GM11168 (cell line): ENCODE results near the gene LIPE.

Experiments
- in situ Hi-C: fragments of 300-500 bp; cut with MboI; formaldehyde crosslinking; loops from one replicate; pipeline ENCODE4 v1.12.0; 2022; ENCODE audit warnings: low sequenced_read_pairs; ENCODE audit not compliant: unreplicated experiment

The LIPE gene

DNA sequence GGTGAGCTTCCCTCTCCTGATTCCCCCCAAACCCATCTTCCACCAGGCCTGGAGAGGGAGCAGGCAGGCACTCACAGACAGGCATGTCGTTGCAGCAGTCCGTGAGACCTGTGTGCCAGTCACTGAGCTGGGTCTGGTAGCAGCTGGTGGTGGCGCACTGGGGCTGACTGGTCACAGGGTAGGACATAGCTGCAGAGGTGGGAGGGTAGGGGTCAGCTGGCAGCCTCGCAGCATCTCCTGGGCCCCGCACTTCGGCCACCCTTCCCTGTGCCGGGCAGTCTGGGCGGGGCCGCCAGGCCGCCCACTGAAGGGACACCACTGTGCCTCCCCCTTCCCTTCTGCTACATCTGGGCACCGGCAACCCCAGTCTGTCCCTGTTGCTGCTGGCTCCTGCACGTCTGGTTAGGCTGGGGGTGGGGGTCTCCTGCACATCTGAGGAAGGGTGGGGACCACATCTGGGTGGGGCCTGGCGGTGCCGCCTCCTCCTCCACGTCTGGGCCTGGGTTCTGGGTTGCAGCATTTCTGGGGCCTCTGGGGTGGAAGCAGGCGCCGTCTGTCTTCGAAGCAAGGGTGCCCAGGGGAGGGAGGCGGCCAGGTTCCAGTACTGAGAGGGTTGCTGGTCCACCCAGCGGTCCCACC lies 38.2 kb downstream of the LIPE start:
- in situ Hi-C loops, result no loop called here

DNA sequence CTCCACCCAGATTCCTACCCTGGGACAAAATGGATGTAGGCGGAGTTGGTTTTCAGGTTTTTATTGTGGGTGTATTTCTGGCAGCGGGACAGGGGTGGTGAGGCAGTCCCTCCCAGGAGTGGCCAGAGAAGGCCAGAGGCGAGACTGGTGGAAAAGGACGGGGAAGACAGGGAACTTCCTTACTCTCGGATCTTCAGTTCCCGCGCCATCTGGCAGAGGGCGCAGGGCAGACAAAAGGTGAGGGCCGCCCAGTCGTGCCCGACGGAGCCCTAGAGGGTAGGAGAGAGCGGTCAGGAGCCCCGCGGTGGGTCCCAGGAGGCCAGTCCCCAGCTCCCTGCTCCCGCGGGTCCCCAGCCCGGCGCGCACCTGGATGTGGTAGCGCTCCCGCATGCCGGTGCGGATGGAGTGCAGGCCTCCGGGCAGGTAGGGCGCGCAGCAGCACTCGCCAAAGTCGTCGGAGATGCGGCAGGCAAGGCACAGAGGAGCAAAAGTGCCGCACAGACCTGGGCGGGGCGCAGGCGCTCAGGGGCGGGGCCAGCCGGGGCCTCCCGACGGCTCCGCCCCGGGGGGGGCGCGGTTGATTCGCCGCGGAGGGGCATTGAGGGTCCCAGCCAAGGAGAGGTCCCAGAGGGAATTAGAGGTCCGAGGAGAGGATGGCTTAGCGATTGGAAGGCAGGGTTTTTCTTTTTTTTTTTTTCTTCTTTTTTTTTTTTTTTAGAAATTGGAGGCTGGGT lies 40.0 kb downstream of the LIPE start:
- in situ Hi-C loops, result no loop called here

DNA sequence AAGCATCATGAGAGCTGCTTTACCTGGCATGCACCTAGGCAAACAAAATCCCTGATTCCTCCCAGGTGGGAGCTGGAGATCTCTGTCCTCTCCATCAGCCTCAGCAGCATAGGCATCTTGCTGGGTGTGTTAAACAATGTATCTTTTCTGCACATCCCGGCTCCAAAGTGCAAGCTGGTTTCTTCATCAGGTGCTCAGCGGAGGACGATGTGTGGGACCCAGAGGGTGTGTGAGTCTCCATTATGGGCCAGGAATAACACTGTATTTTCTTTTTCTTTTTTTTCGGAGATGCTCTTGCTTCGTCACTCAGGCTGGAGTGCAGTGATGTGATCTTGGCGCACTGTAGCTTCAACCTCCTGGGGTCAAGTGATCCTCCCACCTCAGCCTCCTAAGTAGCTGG lies 47.0 kb downstream of the LIPE start:
- in situ Hi-C loops, result no loop called here

DNA sequence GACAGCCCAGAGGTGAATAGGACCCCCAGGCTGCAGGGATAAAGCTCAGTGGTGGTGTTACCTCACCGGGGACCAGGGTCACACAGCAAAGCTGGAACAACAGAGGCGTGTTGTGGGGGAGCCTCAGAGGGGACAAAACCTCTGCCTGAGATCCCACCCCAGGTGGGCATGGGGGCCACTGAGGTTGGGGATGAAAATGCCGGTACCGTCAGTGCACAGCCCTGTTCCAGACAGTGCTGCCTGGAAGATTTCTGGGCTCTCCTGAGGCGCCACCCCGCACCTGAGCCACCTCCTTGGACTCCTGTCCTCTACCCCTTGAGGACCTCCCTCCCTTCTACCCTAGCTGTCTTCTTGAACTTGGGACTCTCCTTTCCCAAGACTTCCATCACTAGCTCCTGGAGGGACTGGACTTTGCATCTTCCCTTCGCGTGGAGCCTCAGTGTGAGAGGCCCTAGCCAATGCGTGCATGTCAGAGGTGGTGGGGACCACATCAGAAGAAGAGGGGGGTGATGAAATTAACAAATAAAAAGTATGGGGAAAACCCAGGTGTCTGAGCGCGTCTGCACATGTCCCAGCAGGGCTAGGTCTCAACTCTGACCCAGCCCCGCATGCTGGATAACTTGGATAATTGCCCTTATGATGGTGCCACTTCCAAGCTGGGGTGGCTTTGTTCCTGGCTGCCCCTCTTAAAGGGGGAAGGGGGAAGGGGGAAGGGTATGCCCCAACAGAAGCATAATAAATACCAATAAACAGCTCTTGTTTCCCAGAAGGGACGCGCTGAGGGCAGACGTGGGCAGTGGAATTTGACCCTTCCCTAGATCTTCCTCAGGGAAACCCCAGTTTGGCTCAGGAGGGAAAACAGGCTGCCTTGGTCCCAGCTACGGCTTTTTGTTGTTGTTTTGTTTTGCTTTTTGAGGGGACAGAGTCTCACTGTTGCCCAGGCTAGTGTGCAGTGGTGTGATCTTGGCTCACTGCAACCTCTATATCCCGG lies 48.7 kb downstream of the LIPE start:
- in situ Hi-C loops, result no loop called here

DNA sequence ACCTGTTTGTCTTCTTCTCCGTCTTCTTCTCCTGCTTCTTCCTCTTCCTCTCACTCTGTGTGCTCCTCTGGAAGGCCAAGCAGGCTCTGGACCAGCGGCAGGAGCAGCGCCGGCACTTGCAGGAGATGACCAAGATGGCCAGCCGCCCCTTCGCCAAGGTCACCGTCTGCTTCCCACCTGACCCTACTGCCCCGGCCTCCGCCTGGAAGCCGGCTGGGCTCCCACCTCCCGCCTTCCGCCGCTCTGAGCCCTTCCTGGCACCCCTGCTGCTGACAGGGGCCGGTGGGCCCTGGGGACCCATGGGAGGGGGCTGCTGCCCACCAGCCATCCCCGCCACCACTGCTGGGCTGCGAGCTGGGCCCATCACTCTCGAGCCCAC lies 51.0 kb downstream of the LIPE start:
- in situ Hi-C loops, result no loop called here

DNA sequence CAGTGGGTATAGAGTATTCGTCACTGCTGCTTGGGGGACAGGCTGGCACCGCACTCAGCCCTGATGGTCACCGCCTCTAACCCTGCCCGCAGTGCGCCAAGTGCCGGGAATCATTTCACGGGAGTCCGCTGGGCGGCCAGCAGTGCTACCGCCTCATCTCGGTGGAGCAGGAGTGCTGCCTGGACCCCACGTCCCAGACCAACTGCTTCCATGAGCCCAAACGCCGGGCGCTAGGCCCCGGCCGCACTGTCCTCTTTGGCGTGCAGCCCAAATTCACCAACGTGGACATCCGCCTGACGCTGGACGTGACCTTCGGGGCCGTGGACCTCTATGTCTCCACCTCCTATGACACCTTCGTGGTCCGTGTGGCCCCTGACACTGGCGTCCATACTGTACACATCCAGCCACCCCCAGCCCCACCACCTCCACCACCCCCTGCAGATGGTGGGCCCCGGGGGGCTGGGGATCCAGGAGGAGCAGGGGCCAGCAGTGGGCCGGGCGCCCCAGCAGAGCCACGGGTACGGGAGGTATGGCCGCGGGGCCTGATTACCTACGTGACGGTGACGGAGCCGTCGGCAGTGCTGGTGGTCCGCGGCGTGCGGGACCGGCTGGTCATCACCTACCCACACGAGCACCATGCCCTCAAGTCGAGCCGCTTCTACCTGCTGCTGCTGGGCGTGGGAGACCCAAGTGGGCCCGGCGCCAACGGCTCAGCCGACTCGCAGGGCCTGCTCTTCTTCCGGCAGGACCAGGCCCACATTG lies 51.6 kb downstream of the LIPE start:
- in situ Hi-C loops, result no loop called here

DNA sequence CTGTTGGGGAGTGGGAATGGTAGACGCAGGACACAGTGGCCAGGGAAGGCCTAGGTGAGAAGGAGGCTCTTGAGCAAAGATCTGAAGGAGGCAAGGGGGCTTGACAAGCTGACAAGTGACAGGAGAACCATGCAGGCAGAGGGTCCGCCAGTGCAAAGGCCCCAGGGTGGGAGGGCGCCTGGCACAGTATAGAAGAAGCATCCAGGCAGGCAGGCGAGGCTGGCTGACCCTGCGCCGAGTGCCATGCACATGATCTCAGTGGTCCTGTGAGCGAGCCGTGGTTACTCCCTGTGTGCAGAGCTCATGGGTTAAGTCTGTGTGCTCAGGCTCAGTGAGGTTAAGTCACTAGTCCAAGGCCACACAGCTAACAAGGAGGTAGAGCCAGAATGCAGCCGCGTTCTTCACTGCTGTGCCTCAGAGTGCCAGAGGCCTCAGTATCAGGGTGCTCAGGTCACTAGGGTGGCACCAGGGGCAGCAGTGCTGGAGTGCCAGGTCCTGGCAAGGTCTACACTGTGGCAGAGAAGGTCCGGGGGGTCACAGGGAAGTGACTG lies 52.3 kb downstream of the LIPE start:
- in situ Hi-C loops, result no loop called here

DNA sequence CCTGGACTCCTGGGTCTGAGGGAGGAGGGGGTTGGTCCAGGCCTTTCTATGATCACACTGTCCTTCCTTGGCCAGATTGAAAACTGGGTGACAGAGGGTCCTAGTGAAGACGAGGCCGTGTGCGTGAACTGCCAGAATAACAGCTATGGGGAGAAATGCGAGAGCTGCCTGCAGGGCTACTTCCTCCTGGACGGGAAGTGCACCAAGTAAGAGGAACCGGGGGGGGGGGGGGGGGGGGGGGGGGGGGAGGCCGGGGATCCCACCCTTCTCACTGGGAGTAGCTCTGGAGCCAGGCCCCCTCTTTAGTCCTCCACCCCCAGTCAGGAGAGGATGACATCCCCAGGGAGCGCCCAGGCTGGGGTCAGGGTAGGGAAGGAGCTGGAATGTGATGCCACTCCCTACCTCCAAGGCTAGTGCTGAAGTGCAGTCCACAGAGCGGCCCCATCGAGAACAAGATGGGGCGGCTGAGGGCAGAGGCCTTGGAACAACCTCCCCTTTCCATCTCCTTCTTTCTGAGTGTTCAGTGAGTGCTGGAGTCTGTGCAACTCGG lies 56.5 kb downstream of the LIPE start:
- in situ Hi-C loops, result no loop called here

DNA sequence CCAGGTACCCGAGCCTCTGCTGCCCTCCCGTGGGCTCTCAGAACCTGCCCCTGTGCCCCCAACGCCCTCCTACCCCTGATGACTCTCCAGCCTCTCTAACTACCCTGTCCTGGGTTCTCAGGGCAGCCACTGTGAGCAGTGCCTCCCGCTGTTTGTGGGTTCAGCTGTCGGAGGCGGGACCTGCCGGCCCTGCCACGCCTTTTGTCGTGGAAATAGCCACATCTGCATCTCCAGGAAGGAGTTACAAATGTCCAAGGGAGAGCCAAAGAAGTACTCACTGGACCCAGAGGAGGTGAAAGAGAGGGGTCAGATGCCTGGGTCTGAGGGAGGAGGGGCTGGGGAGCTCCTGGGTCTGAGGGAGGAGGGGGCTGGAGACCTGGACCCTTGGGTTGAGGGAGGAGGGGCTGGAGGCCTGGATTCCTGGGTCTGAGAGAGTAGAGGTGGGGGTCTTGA lies 57.1 kb downstream of the LIPE start:
- in situ Hi-C loops, result no loop called here

DNA sequence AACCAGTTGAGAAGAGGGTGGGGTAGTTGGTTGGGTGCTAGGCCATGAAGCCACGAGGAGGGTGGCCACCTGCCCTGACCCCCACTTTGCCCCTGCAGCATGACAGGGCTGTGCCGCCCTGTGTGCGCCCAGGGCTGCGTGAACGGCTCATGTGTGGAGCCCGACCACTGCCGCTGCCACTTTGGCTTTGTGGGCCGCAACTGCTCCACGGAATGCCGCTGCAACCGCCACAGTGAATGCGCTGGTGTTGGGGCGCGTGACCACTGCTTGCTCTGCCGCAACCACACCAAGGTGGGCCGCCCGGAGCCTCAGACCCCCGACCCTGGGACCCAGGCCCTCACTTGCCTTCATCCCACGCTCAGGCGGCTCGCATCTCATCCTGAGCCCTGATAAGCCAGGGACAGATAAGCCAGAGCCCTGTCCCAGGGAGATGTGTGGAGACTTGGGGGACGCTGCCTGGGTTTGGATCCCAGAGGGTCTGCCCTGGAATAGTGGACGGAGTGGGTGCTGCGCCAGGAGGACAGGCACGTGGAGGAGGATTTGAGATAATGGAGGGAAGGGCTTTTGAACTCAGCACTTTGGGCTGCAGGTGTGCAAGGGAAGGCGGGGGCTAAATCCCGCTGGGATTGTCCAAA lies 57.6 kb downstream of the LIPE start:
- in situ Hi-C loops, result no loop called here

DNA sequence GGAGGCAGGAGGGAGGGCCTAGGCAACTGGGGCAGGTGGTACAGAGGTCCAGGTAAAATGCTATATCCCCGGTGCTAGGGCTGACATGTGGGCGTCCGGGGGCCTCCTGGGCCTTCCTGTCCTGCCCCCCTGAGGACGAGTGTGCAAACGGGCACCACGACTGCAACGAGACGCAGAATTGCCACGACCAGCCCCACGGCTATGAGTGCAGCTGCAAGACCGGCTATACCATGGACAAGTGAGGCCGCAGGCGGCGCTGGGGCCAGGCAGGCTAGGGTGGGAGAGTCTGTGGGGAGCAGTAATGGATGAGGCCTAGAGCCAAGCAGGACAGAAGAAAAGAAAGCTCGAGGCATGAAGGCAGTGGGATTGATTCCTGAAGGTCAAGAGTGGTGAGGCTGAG lies 58.4 kb downstream of the LIPE start:
- in situ Hi-C loops, result no loop called here

DNA sequence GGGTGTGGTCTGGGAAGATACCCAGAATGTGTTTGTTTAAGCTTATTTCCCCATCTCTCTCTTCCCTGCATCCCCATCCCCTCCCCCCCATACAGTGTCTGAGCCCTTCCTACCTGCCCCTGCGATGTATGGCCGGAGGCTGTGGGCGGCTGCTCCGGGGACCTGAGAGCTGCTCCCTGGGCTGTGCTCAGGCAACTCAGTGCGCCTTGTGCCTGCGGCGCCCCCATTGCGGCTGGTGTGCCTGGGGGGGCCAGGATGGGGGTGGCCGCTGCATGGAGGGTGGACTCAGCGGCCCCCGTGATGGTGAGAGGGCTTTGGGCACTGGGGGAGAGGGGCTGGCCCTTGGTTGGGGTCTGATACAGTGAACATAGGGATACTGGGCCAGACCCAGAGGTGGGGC lies 58.8 kb downstream of the LIPE start:
- in situ Hi-C loops, result no loop called here

DNA sequence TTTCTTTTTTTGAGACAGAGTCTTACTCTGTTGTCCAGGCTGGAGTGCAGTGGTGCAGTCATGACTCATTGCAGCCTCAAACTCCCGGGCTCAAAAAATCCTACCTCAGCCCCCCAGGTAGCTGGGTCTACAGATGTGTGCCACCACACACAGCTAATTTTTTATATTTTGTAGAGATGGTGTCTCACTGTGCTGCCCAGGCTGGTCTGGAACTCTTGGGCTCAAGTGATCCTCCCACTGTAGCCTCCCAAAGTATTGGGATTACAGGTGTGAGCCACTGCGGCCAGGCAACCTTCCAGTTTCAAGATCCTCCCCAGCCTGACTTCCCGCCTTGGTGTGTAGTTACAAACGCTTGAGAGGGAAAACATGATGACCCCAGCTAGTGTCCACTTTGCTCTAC lies 59.3 kb downstream of the LIPE start:
- in situ Hi-C loops, result no loop called here

DNA sequence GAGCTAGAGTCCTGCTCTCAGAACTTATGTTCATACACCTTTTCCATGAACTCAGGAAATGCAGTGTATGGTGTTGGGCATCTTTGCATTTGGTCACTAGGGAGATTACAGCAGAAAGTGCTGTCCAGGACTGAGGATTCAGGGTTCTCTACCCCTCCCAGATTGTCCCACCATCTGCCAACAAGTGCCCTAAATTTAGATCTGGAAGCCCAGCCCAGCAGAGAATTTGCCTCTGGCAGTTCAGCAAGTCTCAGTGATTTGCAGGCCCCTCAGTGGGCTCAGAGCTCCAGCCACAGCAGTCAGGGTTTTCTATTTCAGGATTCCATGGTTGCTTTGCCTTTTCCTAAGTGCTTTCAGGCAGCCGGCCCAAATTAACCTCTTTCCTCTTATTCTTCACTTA lies 60.5 kb downstream of the LIPE start:
- in situ Hi-C loops, result no loop called here

DNA sequence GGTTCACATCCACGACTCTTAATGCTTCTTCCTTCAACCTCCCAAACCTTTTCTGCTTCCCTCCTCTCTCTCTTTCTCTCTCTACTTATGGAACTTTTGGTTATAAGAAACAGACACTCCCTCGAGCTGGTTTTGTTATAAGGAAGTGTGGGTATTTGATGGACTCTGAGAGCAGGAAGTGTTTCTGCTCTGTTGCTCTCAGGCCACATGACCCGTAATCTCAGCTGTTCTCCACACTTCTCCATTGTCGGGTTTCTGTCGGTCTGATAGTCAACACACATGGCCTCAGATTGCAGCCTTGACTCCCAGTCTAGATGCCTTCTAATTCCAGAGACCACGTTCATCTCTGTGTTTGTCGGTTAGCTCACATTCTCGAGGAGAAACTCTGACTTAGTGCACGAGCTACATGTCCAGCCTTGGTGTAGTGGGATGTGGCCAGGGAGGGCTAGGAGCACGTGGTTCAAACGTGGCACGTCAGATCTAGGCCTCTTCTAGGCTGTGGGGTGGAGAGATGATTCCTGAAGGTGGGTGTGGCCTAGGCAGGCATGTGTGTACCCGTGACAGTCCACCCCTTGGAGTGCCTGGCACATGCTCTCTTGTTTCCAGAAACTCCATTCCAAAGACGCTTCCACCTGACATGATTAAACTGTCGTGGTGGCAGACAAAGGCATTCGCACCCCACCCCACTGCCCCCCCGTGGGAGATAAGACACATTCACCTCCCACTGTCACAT lies 63.4 kb downstream of the LIPE start:
- in situ Hi-C loops, result no loop called here

DNA sequence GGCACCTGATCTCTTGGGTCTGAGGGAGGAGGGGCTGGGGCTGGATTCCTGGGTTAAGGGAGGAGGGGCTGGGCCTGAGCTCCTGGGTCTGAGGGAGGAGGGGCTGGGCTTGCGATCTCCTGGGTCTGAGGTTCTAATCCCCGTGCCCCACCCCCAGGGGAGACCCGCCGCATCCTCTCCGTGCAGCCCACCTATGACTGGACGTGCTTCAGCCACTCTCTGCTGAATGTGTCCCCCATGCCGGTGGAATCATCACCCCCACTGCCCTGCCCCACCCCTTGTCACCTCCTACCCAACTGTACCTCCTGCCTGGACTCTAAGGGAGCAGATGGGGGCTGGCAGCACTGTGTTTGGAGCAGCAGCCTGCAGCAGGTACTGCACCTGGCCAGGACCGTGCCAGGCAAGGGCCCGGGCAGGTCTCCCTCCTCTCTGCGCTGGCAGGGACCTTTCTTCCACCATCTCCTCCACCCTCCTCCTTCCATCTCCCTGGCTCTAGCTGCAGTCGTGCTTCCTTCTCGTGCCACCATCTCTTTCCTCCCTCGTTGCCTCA lies 64.2 kb downstream of the LIPE start:
- in situ Hi-C loops, result no loop called here

DNA sequence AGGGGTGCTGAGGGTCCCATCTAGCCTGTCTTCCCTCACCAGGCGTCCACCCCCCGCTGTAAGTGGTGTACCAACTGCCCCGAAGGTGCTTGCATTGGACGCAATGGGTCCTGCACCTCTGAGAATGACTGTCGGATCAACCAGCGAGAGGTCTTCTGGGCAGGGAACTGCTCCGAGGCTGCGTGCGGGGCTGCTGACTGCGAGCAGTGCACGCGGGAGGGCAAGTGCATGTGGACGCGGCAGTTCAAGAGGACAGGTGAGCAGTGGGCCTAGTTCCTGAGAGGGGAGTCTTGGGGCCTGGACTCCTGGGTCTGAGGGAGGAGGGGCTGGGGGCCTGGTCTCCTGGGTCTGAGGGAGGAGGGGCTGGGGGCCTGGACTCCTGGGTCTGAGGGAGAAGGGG lies 64.8 kb downstream of the LIPE start:
- in situ Hi-C loops, result no loop called here

DNA sequence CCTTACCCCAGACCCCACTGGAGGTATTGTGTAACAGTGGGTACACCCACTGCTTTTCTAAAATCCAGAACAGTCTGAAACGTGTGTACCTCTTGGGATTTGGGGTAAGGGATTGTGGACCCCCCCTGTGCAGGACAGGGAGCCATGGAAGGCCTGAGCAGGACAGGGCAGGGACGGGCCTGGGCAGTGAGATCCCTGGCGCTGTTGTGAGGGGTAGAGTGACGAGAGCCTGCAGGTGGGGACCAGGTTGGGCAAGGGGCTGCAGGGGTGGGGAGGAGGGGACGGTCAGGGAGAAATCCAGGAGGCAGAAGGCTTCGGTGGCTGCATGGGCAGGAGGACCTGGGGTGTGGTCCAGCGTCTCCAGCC lies 65.7 kb downstream of the LIPE start:
- in situ Hi-C loops, result no loop called here
